GM18907 (cell line): ENCODE results near the gene SYNGR2.
"Not testable (repeated sequence)": the region's sequence is repeated elsewhere in the genome, so short reads cannot be mapped to it uniquely, and the experiment has no call there.

Experiments
- ATAC-seq: cut with Tn5 transposase; IDR thresholded peaks from one replicate; pipeline ENCODE4 v1.9.1; 2021; ENCODE audit warnings: mild to moderate bottlenecking, moderate library complexity; ENCODE audit not compliant: unreplicated experiment

Gene SYNGR2

GRCh38 chr17:78129351-78130089 is 38.9 kb upstream of the SYNGR2 start:
- ATAC-seq = no peak

- no peak for ATAC-seq
Measured at GRCh38 chr17:78130090-78130436, 38.3 kb upstream of the SYNGR2 start.

GRCh38 chr17:78130437-78131101 is 37.8 kb upstream of the SYNGR2 start, which contains the start of gene TMC8:
Gene TMC8, plus strand, starts transcription at chr17:78130771. Its CDS starts 818 bp downstream, at chr17:78131589.
- peak; percentile 19 for ATAC-seq

GRCh38 chr17:78131172-78132083 is 37.0 kb upstream of the SYNGR2 start:
- ATAC-seq = no peak

GRCh38 chr17:78132084-78132676 is 36.2 kb upstream of the SYNGR2 start:
- peak; percentile 18 for ATAC-seq

- no peak for ATAC-seq
Measured at GRCh38 chr17:78132767-78133178, 35.6 kb upstream of the SYNGR2 start.

- ATAC-seq = no peak
Measured at GRCh38 chr17:78133179-78133951, 35.0 kb upstream of the SYNGR2 start.

- ATAC-seq = no peak
Measured at GRCh38 chr17:78133971-78134898, 34.1 kb upstream of the SYNGR2 start.

GRCh38 chr17:78134899-78135385 is 33.4 kb upstream of the SYNGR2 start:
- no peak for ATAC-seq

GRCh38 chr17:78135858-78136500 is 32.4 kb upstream of the SYNGR2 start:
- no peak for ATAC-seq

GRCh38 chr17:78137392-78138203 is 30.8 kb upstream of the SYNGR2 start:
- no peak for ATAC-seq

GRCh38 chr17:78138204-78139060 is 29.9 kb upstream of the SYNGR2 start:
- ATAC-seq = no peak

GRCh38 chr17:78139861-78140168 is 28.6 kb upstream of the SYNGR2 start:
- not testable (repeated sequence) for ATAC-seq

- ATAC-seq = peak; percentile 70
Measured at GRCh38 chr17:78140169-78141051, 28.0 kb upstream of the SYNGR2 start.

GRCh38 chr17:78141437-78142118 is 26.8 kb upstream of the SYNGR2 start:
- no peak for ATAC-seq
